GM19467 (cell line): Measurements from ENCODE around the gene DNAH12.

Experiments
- ATAC-seq: cut with Tn5 transposase; IDR thresholded peaks from one replicate; pipeline ENCODE4 v1.9.1; 2021; ENCODE audit warnings: mild to moderate bottlenecking, moderate library complexity; ENCODE audit not compliant: unreplicated experiment

Gene DNAH12, protein sequence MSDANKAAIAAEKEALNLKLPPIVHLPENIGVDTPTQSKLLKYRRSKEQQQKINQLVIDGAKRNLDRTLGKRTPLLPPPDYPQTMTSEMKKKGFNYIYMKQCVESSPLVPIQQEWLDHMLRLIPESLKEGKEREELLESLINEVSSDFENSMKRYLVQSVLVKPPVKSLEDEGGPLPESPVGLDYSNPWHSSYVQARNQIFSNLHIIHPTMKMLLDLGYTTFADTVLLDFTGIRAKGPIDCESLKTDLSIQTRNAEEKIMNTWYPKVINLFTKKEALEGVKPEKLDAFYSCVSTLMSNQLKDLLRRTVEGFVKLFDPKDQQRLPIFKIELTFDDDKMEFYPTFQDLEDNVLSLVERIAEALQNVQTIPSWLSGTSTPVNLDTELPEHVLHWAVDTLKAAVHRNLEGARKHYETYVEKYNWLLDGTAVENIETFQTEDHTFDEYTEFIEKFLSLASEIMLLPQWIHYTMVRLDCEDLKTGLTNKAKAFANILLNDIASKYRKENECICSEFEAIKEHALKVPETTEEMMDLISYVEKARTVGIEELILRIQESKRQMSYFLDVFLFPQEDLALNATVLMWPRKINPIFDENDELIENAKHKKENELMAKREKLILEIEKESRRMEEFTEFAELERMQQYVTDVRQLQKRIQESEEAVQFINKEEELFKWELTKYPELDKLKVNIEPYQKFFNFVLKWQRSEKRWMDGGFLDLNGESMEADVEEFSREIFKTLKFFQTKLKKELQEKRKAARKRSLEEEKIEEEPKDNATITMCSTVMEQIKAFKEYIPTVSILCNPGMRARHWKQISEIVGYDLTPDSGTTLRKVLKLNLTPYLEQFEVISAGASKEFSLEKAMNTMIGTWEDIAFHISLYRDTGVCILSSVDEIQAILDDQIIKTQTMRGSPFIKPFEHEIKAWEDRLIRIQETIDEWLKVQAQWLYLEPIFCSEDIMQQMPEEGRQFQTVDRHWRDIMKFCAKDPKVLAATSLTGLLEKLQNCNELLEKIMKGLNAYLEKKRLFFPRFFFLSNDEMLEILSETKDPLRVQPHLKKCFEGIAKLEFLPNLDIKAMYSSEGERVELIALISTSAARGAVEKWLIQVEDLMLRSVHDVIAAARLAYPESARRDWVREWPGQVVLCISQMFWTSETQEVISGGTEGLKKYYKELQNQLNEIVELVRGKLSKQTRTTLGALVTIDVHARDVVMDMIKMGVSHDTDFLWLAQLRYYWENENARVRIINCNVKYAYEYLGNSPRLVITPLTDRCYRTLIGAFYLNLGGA (N-terminal part only)

DNA sequence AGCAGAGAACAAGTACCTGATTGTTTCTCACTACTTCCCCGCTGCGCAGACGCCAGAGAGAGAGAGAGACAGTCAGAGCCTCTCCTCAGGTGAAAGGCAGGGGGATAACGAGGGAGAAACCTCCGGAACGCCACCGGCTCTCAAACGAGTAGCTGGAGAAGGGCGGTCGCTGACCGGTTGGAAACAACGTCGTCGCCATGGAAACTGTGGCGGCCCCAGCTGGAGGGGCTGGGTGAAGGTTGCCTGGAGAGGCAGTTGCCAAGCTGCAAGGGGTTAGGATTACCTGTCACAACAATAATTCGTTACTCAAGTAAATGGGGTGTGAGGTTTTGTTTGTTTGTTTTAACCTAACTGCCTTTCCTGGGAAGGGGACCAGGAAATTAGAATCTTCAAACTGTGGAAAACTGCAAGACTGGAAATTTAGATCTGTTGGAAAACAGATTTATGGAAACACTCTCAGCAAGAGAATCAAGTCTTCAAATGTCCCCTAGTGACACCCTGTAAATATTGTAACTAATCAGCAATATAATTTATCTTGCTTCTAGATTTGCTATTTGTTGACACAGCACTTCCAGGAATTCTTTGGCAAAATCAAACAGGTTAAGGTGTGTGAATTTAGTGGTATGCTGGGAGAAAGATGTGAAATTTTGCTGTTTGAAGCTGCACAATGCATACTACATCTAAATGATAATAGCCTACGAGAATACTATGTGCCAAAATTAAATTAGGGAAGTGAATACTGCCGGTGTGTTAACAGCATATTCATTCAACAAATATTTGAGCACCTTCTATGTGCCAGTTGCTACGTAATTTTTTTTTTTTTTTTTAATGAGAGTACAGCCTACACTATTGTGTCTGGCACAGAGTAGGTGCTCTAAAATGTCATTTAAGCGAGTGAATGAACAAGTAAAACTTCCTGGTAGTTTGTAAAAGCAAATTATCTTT lies at the start of gene DNAH12:
DNAH12 (minus strand) TSS at position 164 of the 945 bp plus-strand sequence. CDS start 1,474 bp downstream, outside the sequence.
- ATAC-seq = no peak

DNA sequence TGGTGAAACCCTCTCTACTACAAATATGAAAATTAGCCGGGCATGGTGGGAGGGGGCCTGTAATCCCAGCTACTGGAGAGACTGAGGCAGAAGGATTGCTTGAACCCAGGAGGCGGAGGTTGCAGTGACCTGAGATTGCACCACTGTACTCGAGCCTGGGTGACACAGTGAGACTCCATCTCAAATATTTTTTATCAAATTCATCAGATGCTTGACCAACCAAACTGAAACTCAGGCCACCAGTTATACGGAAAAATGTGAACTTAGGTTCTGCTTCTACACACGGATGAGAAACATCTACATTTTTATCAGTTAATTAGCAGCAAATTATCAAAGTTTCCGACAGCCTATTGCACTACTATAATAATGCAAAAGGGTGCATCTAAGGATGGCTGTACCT lies 48.2 kb upstream of the DNAH12 start:
- ATAC-seq = no peak

DNA sequence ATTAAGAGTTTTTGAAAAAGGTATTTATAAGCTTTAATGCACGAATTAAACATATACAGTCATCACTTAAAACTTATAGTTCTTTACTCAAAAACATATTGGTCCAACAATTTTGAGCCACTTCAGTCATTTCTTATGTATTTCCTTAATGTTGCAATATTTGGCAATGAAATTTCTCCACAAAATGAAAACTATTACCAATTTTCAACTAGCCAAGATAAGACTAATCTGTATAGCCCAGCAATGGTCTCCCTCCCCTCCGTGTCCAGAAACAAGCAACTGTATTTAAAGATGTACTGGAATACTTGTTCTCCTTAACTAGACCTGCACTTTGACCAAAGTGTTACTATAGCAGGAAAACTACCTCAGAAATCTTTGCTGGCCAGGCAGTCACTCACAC lies 43.8 kb upstream of the DNAH12 start:
- no peak for ATAC-seq

DNA sequence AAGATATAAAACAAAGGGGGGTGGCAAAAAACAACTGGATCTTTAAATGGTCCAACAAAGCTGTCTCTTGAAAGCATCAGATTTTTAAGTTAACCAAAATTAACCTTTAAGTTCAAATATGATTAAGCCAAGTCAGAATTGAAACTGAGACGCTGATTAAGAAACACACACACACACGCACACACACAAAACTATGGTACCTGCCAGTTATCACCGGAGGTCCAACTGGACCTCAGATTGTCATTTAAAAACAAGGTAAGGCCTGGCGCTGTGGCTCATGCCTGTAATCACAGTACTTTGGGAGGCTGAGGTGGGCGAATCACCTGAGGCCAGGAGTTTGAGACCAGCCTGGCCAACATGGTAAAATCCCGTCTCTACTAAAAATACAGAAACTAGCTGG lies 42.6 kb upstream of the DNAH12 start:
- no peak for ATAC-seq

DNA sequence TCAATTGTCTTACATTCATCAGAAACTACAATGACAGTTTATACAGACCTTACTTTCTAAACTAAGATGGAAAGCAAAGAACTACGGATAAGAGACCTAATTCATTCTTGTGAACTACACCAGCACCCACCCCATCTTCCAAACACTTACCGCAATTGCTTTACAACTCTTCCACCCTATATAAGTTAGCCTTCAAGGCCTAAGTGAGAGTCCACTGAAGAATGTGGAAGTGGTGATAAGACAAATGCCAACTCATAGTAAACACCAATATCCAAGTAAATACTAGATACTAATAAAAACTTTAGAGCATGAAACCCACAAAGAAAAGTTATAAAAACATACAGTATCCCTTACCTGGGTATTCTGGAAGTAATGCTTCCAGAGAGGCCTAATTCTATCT lies 39.4 kb upstream of the DNAH12 start:
- ATAC-seq = no peak

DNA sequence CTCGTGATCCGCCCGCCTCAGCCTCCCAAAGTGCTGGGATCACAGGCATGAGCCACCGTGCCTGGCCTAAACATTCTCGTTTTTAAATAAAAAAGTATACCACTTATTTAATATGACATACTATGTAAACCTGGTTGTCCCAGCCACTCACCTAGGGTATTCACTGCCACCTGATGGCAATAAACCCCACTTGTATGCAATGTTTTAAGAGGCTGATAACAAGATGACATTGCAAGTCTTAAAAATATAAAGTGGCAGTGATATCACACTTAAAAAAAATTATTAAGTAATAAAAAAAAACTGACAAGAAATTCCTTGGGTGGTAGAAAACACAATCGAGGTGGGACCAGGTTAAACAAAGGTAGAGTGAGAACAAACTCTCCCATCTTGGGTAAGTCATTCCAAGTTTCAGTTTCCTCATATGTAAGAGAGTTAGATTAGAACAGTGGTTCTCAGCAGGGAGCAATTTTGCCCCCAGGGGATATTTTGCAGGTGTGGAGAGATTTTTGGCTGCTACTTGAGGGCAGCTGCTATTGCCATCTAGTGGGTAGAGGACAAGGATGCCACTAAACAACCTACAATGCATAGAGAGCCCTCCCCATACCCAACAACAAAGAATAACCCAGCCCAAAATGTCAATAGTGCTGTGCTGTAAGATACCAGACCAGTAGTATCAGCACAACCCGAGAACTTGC lies 38.5 kb upstream of the DNAH12 start:
- no peak for ATAC-seq

DNA sequence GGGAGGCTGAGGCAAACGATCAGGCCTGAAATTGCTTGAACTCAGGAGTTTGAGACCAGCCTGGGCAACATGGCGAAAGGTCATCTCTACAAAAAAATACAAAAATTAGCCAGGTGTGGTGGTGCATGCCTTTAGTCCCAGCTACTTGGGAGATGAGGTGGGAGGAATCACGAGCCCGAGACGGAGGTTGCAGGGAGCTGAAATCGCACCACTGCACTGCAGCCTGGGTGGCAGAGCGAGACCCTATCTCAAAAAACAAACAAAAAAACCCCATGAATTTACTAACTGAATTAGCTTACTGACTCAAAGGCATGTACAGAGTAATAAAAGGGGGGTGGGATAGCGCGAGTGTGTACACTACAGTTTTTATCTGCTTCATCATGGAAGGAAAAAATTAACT lies 33.7 kb upstream of the DNAH12 start:
- ATAC-seq = no peak

DNA sequence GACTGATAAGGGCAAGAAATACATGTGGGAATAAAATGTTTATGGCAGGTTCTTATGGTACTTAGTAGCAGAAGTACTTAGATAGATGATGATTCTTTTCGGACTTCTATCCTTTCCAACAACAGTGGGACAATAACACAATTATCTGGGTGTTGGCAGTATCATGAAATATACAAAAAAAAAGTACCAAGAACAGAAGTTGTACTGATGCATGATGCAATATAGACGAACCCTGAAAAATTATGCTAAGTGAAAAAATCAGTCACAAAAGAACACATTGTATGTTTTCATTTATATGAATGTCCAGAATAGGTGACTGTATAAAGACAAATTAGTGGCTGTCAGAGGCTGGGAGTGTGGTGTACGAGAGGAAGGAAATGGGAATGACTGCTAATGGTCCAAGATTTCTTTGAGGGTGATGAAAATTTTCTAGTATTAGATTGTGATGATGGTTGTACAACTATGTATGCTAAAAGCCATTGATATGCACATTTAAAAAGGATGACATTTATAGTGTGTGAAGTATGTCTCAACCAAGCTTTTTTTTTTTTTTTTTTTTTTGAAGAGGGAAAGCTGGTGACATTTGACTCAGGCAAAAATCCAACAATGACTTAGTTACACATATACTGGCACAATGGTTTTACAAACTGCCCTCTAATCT lies 32.0 kb upstream of the DNAH12 start:
- ATAC-seq = no peak

DNA sequence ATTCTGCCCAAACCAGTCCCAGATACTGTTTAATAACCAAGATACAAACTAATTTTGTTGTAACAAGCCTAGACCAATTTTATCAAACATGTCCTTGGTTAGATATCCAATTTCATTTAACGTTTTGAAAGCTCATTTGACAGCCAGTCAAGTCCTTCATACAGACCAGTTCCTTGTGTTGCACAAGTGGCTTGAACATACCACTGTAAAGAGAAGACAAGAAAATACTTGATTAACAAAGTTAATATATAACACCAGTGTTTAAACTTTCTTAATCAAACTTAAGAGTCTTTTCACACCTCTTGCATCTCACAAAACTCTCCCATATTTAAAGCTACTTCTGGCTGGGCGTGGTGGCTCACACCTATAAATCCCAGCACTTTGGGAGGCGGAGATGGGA lies 28.0 kb upstream of the DNAH12 start:
- no peak for ATAC-seq

DNA sequence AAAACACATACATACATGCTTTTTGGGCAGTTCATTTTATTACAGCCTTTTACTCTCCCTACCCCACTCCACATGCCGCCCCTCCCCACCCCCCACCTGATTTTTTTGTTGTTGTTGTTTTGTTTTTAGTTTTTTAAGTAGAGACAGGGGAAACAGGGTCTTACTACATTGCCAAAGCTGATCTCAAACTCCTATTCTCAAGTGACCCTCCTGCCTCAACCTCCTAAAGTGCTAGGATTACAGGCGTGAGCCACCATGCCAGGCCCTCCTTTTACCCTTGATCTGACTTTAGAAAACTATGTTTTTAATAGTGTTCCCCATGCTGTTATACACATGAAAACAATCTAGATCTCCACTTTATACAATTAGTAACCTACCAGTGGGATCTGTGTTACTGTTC lies 26.7 kb upstream of the DNAH12 start:
- ATAC-seq = no peak

DNA sequence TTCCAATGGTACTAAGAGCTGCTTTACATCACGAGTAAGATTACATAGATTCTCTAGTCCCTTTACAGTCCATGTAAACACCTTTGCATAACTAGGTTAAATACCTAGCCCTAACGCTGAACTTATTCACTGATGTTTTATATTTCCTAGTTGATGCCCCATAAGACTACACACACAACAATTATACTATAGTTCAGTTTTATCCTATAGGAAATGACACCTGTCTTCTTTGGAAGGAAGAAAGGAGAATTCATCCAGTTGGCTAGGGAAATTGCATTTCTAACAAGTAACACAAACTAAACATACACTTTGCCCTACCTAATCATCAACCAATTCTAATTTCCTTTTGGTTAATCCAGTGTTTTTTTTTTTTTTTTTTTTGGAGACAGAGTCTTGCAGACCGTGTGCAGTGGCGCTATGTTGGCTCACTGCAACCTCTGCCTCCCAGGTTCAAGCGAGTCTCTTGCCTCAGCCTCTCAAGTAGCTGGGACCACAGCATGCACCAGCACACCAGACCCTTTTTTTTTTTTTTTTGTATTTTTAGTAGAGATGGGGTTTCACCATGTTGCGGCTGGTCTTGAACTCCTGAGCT lies 25.8 kb upstream of the DNAH12 start:
- ATAC-seq = no peak

DNA sequence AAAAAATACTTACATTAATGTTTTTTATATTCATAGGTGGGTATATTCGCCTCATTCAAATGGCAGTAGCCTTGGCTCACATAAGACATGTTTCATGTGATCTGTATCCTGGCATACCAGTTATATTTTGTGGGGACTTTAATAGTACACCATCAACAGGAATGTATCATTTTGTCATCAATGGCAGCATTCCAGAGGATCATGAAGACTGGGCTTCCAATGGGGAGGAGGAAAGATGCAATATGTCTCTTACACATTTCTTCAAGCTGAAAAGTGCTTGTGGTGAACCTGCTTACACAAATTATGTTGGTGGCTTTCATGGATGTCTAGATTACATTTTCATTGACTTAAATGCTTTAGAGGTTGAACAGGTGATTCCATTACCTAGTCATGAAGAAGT lies 15.4 kb upstream of the DNAH12 start:
- ATAC-seq = no peak

DNA sequence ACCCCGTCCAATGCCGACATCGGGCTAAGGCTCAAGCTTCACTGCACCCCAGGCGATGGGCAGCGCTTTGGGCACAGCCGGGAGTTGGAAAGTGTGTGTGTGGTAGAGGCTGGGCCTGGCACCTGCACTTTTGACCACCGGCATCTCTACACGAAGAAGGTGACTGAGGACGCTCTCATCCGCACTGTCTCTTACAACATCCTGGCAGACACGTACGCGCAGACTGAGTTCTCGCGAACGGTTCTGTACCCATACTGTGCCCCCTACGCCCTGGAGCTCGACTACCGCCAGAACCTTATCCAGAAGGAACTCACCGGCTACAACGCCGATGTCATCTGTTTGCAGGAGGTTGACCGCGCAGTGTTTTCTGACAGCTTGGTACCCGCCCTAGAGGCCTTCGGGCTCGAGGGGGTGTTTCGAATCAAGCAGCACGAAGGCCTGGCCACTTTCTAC lies 13.0 kb upstream of the DNAH12 start:
- no peak for ATAC-seq

DNA sequence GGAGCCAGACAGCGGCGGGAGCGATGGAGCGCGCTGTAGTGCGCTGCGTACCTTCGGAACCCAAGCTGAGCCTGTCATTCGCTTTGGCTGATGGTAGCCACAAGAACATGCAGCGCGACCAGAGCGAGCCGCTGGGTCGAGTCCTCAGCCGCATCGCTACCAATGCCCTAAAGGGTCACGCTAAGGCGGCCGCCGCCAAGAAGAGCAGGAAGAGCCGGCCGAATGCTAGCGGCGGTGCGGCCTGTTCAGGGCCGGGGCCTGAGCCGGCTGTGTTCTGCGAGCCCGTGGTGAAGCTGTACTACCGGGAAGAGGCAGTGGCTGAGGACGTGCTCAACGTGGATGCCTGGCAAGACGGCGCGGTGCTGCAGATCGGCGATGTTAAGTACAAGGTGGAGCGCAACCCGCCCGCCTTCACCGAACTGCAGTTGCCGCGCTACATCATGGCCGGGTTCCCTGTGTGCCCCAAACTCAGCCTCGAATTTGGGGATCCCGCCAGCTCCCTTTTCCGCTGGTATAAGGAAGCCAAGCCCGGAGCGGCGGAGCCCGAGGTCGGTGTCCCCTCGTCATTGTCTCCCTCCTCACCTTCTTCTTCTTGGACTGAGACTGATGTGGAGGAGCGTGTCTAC lies 12.4 kb upstream of the DNAH12 start:
- peak; percentile 19 for ATAC-seq

DNA sequence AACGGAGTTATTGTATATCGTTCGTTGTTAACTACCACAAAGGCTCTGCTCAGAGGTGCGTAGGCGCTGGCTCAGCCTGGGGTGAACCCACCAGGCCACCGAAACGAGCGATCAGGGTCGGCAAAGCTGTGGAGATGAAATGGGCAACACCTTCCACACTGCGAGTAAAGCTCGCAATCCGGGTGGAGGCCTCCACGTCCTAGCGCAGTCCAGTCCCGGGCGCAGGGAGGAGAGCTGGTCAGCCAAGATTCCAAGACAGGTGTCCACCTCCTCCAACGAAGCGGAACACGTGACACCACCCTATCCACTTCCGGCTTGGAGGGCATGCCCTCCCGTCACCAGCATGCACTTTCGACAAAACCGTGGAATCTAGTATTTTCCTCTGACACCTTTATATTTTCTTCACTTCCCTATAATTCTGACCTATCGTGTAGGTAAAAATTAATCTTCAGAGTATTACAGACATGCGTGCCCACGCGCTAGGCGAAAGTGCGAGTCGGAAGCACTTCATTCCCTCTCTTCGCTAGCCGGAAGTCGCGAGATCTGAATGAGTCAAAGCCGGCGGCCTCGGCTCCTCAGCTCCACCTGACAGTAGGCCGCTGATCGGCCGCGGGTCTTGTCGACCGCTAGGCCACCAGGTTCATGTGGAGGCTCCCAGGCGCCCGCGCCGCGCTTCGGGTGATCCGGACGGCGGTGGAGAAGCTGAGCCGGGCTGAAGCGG lies 11.8 kb upstream of the DNAH12 start, which contains the start of gene PDE12:
PDE12 (plus strand) TSS at position 537 of the 721 bp plus-strand sequence; CDS start at position 643, 106 bp downstream.
- peak; percentile 78 for ATAC-seq

DNA sequence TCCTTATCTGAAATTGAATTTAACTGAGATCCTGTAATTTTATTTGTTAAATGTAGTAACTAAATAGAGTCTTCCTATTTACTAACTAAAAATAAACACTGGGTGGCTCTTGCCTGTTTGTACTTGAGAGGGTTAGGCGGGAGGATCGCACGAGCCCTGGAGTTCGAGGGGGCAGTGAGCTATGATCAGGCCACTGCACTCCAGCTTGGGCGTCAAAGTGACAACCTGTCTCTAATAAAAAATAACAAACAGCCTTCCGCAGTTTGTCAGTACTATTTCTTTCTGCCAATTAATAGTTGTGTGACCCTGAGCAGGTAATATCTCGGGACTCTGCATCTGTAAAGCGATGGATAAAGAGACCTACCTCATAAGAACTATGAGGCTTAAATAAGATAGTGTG lies 11.2 kb upstream of the DNAH12 start:
- ATAC-seq = no peak

DNA sequence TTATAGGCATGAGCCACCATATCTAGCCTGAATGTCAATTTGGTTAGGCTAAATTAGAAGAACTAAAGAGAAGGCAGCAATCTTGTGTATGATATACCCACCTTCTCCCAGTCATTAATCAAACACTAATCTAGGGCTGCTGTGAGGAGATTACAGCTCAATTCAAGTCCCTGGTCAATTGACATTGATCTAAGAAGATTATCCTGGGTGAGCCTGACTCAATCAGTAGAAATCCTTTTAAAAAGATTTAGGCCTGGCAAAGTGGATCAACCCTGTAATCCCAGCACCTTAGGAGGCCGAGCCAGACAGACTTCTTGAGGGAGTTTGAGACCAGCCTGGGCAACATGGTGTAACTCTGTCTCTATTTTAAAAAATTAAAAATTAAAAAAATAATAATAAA lies 2.5 kb upstream of the DNAH12 start:
- no peak for ATAC-seq
